HEK293 (cell line): ENCODE results near the gene NISCH.

Experiments used
- CTCF ChIP-seq: fragments of 450-650 bp; formaldehyde crosslinking; IDR thresholded peaks from 2 replicates; pipeline ENCODE4 v1.5.1; 2016; ENCODE audit warnings: missing biosample characterization, missing genetic modification characterization
- IKZF3 ChIP-seq: fragments of 450-650 bp; IDR thresholded peaks from 2 replicates; pipeline ENCODE4 v1.5.0; 2018; ENCODE audit warnings: missing biosample characterization, mild to moderate bottlenecking, missing genetic modification characterization, moderate library complexity
- MYNN ChIP-seq: fragments of 450-650 bp; formaldehyde crosslinking; IDR thresholded peaks from 2 replicates; pipeline ENCODE4 v1.5.1; 2016; ENCODE audit warnings: missing biosample characterization, missing genetic modification characterization, borderline replicate concordance
- RBAK ChIP-seq: fragments of 450-650 bp; formaldehyde crosslinking; IDR thresholded peaks from 2 replicates; pipeline ENCODE4 v1.5.1; 2016; ENCODE audit warnings: missing biosample characterization, missing genetic modification characterization
- TSHZ1 ChIP-seq: fragments of 450-650 bp; formaldehyde crosslinking; IDR thresholded peaks from 2 replicates; pipeline ENCODE4 v1.5.1; 2016; ENCODE audit warnings: missing biosample characterization, missing genetic modification characterization, borderline replicate concordance
- ZNF184 ChIP-seq: fragments of 450-650 bp; IDR thresholded peaks from 2 replicates; pipeline ENCODE4 v1.5.1; 2018; ENCODE audit warnings: missing biosample characterization, mild to moderate bottlenecking, missing genetic modification characterization
- ZNF423 ChIP-seq: fragments of 450-650 bp; formaldehyde crosslinking; IDR thresholded peaks from 2 replicates; pipeline ENCODE4 v1.5.1; 2016; ENCODE audit warnings: missing biosample characterization, missing genetic modification characterization

- TF ChIP-seq CTCF (tag by site-specific recombination): no peak
- TF ChIP-seq TSHZ1: no peak
- no peak for TF ChIP-seq ZNF423 (tag by site-specific recombination)
- TF ChIP-seq IKZF3 (tag by site-specific recombination): no peak
- no peak for TF ChIP-seq ZNF184
- no peak for TF ChIP-seq MYNN
- TF ChIP-seq RBAK (tag by site-specific recombination): no peak
These were observed 65.5 kb downstream of the NISCH start for GRCh38 chr3:52520716-52521487.
